ENCODE results near the gene BTNL2. TPM values are rescaled to one million over a fixed set of nuclear protein-coding genes. Genes with fewer than 3 reads are reported as not detected.
"Not testable (repeated sequence)": the region's sequence is repeated elsewhere in the genome, so short reads cannot be mapped to it uniquely, and the experiment has no call there.

BTNL2 gene
- total and polyA plus RNA-seq, 2 donors from 2014 or later = not detected

GRCh38 chr6:32436995-32437836 lies 30.2 kb upstream of the BTNL2 start:
- H3K9me3 ChIP-seq (ENCODE audit: control insufficient read depth in 2 of 3, insufficient read depth in 1 of 3, low read length in 3 of 3) = no peaks in the 10 kb centered on the region
- H3K27ac ChIP-seq (ENCODE audit: low read depth in 2 of 2, low read length in 2 of 2) = peak overlapping the region; percentile 51 to 76
- no peaks in the 10 kb centered on the region for H3K27me3 ChIP-seq (ENCODE audit: control insufficient read depth, insufficient read depth, low read length)
- H3K4me1 ChIP-seq (ENCODE audit: control insufficient read depth in 2 of 3, insufficient read depth in 2 of 3, low read depth in 1 of 3, low read length in 3 of 3) = no peaks in the 10 kb centered on the region
- intact Hi-C loops (cut with DNase I) = no loop called here
- H3K9ac ChIP-seq (ENCODE audit: low read length in 3 of 3) = no peak overlapping the region
- FAIRE-seq = peak; percentile 62
- peak in 1 of 5 donors; percentile 16 for DNase-seq
- H3K36me3 ChIP-seq (ENCODE audit: control insufficient read depth in 2 of 3, insufficient read depth in 3 of 3, low read length in 3 of 3) = no peaks in the 10 kb centered on the region
- H3K4me3 ChIP-seq (ENCODE audit: low read length in 3 of 3) = no peak overlapping the region
- no peak for TF ChIP-seq CTCF (IDR thresholded peaks at IDR 0.05; ENCODE audit: borderline replicate concordance, extremely low read depth, insufficient read depth)

GRCh38 chr6:32436186-32436585 lies 29.2 kb upstream of the BTNL2 start:
- no peaks in the 10 kb centered on the region for H3K9me3 ChIP-seq (ENCODE audit: control insufficient read depth in 2 of 3, insufficient read depth in 1 of 3, low read length in 3 of 3)
- DNase-seq = peak in 3 of 5 donors; percentile 20 to 69 (median 60)
- H3K36me3 ChIP-seq (ENCODE audit: control insufficient read depth in 2 of 3, insufficient read depth in 3 of 3, low read length in 3 of 3) = no peaks in the 10 kb centered on the region
- no peak overlapping the region for H3K4me3 ChIP-seq (ENCODE audit: low read length in 3 of 3)
- H3K4me1 ChIP-seq (ENCODE audit: control insufficient read depth in 2 of 3, insufficient read depth in 2 of 3, low read depth in 1 of 3, low read length in 3 of 3) = no peaks in the 10 kb centered on the region
- H3K27ac ChIP-seq (ENCODE audit: low read depth in 2 of 2, low read length in 2 of 2) = no peak overlapping the region
- no peaks in the 10 kb centered on the region for H3K27me3 ChIP-seq (ENCODE audit: control insufficient read depth, insufficient read depth, low read length)
- no peak for TF ChIP-seq CTCF (IDR thresholded peaks at IDR 0.05; ENCODE audit: borderline replicate concordance, extremely low read depth, insufficient read depth)
- intact Hi-C loops (cut with DNase I) = no loop called here
- no peak overlapping the region for H3K9ac ChIP-seq (ENCODE audit: low read length in 3 of 3)
- no peak for FAIRE-seq

GRCh38 chr6:32433950-32434349 lies 27.0 kb upstream of the BTNL2 start:
- intact Hi-C loops (cut with DNase I) = not testable (repeated sequence)

GRCh38 chr6:32432050-32432450 lies 25.1 kb upstream of the BTNL2 start:
- FAIRE-seq (peak; percentile 98), DNase-seq (peak in 2 of 5 donors; percentile 60 to 67)
- no peaks in the 10 kb centered on the region for H3K9me3 ChIP-seq (ENCODE audit: control insufficient read depth in 2 of 3, insufficient read depth in 1 of 3, low read length in 3 of 3)
- no peak overlapping the region for H3K9ac ChIP-seq (ENCODE audit: low read length in 3 of 3)
- no peaks in the 10 kb centered on the region for H3K27me3 ChIP-seq (ENCODE audit: control insufficient read depth, insufficient read depth, low read length)
- no peak overlapping the region for H3K27ac ChIP-seq (ENCODE audit: low read depth in 2 of 2, low read length in 2 of 2)
- no peak overlapping the region for H3K4me3 ChIP-seq (ENCODE audit: low read length in 3 of 3)
- H3K4me1 ChIP-seq (ENCODE audit: control insufficient read depth in 2 of 3, insufficient read depth in 2 of 3, low read depth in 1 of 3, low read length in 3 of 3) = no peaks in the 10 kb centered on the region
- H3K36me3 ChIP-seq (ENCODE audit: control insufficient read depth in 2 of 3, insufficient read depth in 3 of 3, low read length in 3 of 3) = no peaks in the 10 kb centered on the region
- intact Hi-C loops (cut with DNase I) = no loop called here
- peak; percentile 34 for TF ChIP-seq CTCF (IDR thresholded peaks at IDR 0.05; ENCODE audit: borderline replicate concordance, extremely low read depth, insufficient read depth)

More at GRCh38 chr6:32433950-32434349, 27.0 kb upstream of the BTNL2 start:
- not testable (repeated sequence) for DNase-seq; FAIRE-seq; H3K27me3 ChIP-seq (ENCODE audit: control insufficient read depth, insufficient read depth, low read length); H3K9ac ChIP-seq (ENCODE audit: low read length in 3 of 3); H3K4me3 ChIP-seq (ENCODE audit: low read length in 3 of 3); H3K36me3 ChIP-seq (ENCODE audit: control insufficient read depth in 2 of 3, insufficient read depth in 3 of 3, low read length in 3 of 3); H3K4me1 ChIP-seq (ENCODE audit: control insufficient read depth in 2 of 3, insufficient read depth in 2 of 3, low read depth in 1 of 3, low read length in 3 of 3); H3K27ac ChIP-seq (ENCODE audit: low read depth in 2 of 2, low read length in 2 of 2); H3K9me3 ChIP-seq (ENCODE audit: control insufficient read depth in 2 of 3, insufficient read depth in 1 of 3, low read length in 3 of 3)
